ENCODE results near the gene FBLN1. TPM values are rescaled to one million over a fixed set of nuclear protein-coding genes. Genes with fewer than 3 reads are reported as not detected.
A peak's percentile ranks its signal among the peaks of the same experiment; 100 is the strongest.
"Not testable (repeated sequence)": the region's sequence is repeated elsewhere in the genome, so short reads cannot be mapped to it uniquely, and the experiment has no call there.

Gene FBLN1
- total RNA-seq, 1 donor from 2014 or later, result 186 TPM

DNA sequence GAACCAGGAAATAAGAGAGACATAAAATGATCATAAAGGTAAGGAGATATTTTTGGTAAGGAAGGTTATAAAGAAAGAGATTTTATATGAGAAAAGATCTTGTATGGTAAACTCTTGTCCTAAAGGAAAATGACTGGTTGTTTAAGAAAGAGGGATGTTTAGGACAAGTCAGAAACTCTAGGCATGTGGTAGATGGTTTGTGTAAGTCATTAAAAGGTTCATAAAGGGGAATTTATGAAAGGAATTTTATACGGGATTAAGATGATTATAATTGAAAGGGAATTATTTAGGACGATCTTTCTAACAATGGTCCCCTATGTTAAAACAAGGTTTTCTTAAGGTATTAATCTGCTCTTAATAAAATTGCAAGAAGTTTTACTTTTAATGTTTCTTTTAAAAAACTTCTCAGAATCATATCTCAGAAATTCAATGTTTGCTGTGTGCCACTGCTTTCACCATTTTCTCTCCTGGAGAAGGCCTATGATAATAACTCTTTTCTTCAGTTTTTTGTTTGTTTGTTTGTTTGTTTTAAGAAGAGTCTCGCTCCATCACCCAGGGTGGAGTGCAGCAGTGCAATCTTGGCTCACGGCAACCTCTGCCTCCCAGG lies 13.8 kb upstream of the FBLN1 start:
- DNase-seq (ENCODE audit: low spot score), result no peak
- peaks cover 28% of the 10 kb centered on the region for H3K4me1 Mint-ChIP-seq (ENCODE audit: low read depth)
- no peak overlapping the region for H3K27ac Mint-ChIP-seq (ENCODE audit: unreplicated experiment)
- H3K27me3 Mint-ChIP-seq (ENCODE audit: low read depth), result no peaks in the 10 kb centered on the region
- TF ChIP-seq, protein P1, sequence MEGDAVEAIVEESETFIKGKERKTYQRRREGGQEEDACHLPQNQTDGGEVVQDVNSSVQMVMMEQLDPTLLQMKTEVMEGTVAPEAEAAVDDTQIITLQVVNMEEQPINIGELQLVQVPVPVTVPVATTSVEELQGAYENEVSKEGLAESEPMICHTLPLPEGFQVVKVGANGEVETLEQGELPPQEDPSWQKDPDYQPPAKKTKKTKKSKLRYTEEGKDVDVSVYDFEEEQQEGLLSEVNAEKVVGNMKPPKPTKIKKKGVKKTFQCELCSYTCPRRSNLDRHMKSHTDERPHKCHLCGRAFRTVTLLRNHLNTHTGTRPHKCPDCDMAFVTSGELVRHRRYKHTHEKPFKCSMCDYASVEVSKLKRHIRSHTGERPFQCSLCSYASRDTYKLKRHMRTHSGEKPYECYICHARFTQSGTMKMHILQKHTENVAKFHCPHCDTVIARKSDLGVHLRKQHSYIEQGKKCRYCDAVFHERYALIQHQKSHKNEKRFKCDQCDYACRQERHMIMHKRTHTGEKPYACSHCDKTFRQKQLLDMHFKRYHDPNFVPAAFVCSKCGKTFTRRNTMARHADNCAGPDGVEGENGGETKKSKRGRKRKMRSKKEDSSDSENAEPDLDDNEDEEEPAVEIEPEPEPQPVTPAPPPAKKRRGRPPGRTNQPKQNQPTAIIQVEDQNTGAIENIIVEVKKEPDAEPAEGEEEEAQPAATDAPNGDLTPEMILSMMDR (IDR thresholded peaks at IDR 0.05), result no peak
- peaks cover 7% of the 10 kb centered on the region for H3K9me3 Mint-ChIP-seq (ENCODE audit: low read depth)
- H3K4me3 Mint-ChIP-seq (ENCODE audit: unreplicated experiment), result no peak overlapping the region
- no peaks in the 10 kb centered on the region for H3K36me3 Mint-ChIP-seq (ENCODE audit: low read depth)

DNA sequence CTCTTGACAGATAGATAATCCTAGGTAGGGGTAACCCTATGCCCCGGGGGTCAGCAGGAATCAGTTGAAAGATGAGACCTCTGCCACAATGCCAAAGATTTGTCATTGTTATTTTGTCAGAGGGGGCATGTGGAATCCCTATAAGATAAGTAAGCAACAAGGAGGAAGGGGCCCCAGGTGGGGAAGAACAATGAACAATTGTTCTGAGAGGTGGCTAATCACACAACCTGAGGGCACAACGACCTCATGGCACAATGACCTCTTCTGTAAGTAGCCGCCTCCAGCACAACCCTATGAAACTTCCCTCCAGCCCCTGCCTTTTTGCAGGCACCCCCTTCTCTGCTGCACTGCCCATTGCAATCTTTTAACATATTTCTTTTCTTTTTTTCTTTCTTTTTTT lies 11.8 kb upstream of the FBLN1 start:
- TF ChIP-seq, protein P1 (IDR thresholded peaks at IDR 0.05), result no peak
- Mint-ChIP-seq H3K4me3 (ENCODE audit: unreplicated experiment) (no peak overlapping the region), H3K27me3 (ENCODE audit: low read depth) (no peaks in the 10 kb centered on the region), H3K4me1 (ENCODE audit: low read depth) (peaks cover 16% of the 10 kb centered on the region), H3K9me3 (ENCODE audit: low read depth) (peaks cover 7% of the 10 kb centered on the region), H3K36me3 (ENCODE audit: low read depth) (no peaks in the 10 kb centered on the region), H3K27ac (ENCODE audit: unreplicated experiment) (no peak overlapping the region)
- DNase-seq (ENCODE audit: low spot score), result no peak

DNA sequence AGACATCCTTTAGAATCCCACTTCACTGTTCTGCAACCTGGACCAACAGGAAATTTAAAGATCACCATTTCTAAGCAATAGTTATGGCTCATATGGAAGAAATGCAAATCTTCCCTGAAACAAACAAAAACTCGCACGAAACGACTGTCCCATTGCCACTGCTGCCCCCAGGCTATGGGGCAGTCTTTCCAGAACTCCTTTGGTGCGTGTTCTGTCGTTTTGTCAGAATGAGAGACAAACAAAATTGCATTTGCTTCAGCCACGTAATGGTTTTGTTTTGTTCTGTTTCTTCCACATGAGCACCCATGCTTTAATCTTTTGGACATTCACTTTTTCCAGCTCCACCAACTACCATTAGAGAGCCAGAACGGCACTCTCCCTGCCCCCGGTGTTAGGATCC lies 10.8 kb upstream of the FBLN1 start:
- no peaks in the 10 kb centered on the region for H3K36me3 Mint-ChIP-seq (ENCODE audit: low read depth)
- peaks cover 7% of the 10 kb centered on the region for H3K9me3 Mint-ChIP-seq (ENCODE audit: low read depth)
- H3K27ac Mint-ChIP-seq (ENCODE audit: unreplicated experiment), result no peak overlapping the region
- no peaks in the 10 kb centered on the region for H3K27me3 Mint-ChIP-seq (ENCODE audit: low read depth)
- H3K4me3 Mint-ChIP-seq (ENCODE audit: unreplicated experiment), result no peak overlapping the region
- DNase-seq (ENCODE audit: low spot score), result no peak
- TF ChIP-seq, protein P1 (IDR thresholded peaks at IDR 0.05), result no peak
- H3K4me1 Mint-ChIP-seq (ENCODE audit: low read depth), result peaks cover 25% of the 10 kb centered on the region

DNA sequence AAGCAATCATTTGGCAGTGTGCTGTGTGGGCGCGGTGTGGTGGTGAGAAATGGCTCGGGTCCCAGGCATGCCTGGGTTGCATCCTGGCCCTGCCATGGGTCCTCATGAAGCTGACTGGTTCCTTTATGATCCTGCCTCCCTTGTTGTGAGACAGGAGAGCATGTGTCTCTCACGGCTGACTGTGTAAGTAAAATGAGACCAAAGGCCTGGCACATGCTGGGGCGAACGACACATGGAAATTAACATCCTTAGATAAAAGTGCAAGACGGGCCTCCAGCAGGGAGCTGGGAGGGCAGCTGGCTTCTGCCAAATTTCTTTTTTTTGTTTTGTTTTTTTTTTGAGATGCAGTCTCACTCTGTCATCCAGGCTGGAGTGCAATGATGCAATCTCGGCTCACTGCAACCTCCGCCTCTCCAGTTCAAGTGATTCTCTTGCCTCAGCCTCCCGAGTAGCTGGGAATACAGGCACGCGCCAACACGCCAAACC lies 9.4 kb upstream of the FBLN1 start:
- Mint-ChIP-seq H3K27ac (ENCODE audit: unreplicated experiment) (peak overlapping the region; percentile 55), H3K36me3 (ENCODE audit: low read depth) (no peaks in the 10 kb centered on the region), H3K4me3 (ENCODE audit: unreplicated experiment) (no peak overlapping the region), H3K9me3 (ENCODE audit: low read depth) (peaks cover 7% of the 10 kb centered on the region), H3K4me1 (ENCODE audit: low read depth) (peaks cover 34% of the 10 kb centered on the region), H3K27me3 (ENCODE audit: low read depth) (no peaks in the 10 kb centered on the region)
- TF ChIP-seq, protein P1 (IDR thresholded peaks at IDR 0.05), result no peak
- no peak for DNase-seq (ENCODE audit: low spot score)

DNA sequence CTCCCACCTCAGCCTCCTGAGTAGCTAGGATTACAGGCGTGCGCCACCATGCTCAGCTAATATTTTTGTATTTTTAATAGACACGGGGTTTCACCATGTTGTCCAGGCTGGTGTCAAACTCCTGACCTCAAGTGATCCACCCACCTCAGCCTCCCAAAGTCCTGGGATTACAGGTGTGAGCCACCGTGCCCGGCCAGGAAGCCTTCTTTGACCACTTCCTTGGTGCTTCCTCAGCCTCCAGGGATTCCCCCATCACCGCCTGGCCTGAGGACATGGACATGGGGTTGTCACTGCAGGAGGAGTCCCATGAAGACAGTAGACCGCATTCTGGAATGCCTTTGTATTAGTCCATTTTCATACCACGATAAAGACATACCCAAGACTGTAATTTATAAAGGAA lies 8.4 kb upstream of the FBLN1 start:
- H3K4me3 Mint-ChIP-seq (ENCODE audit: unreplicated experiment); DNase-seq (ENCODE audit: low spot score); H3K36me3 Mint-ChIP-seq (ENCODE audit: low read depth); H3K27me3 Mint-ChIP-seq (ENCODE audit: low read depth); H3K9me3 Mint-ChIP-seq (ENCODE audit: low read depth); H3K27ac Mint-ChIP-seq (ENCODE audit: unreplicated experiment): not testable (repeated sequence)
- H3K4me1 Mint-ChIP-seq (ENCODE audit: low read depth), result peaks cover 34% of the 10 kb centered on the region

DNA sequence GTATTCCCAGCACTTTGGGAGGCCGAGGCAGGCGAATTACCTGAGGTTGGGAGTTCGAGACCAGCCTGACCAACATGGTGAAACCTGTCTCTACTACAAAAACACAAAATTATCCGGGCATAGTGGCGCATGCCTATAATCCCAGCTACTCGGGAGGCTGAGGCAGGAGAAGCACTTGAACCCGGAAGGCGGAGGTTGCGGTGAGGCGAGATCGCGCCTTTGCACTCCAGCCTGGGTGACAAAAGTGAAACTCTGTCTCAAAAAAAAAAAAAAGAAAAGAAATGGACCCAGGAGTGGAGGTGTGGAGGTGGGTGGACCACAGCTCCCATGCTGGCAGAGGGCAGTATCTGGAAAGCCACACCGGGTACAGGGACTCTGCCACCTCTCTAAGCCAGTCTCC lies 7.1 kb upstream of the FBLN1 start:
- H3K4me1 Mint-ChIP-seq (ENCODE audit: low read depth), result peaks cover 42% of the 10 kb centered on the region
- H3K4me3 Mint-ChIP-seq (ENCODE audit: unreplicated experiment); H3K9me3 Mint-ChIP-seq (ENCODE audit: low read depth); H3K27me3 Mint-ChIP-seq (ENCODE audit: low read depth); H3K27ac Mint-ChIP-seq (ENCODE audit: unreplicated experiment); H3K36me3 Mint-ChIP-seq (ENCODE audit: low read depth): not testable (repeated sequence)
- DNase-seq (ENCODE audit: low spot score), result peak; percentile 27

All from chondrocyte (in vitro differentiated cells).